ENCODE results near the gene TFAP2D. TPM values are rescaled to one million over a fixed set of nuclear protein-coding genes. Genes with fewer than 3 reads are reported as not detected.
A peak's percentile ranks its signal among the peaks of the same experiment; 100 is the strongest.

Gene TFAP2D
- polyA plus RNA-seq, 10 donors: not detected

- no peak for DNase-seq
Measured at GRCh38 chr6:50718566-50718965, 5.2 kb downstream of the TFAP2D start.

DNA sequence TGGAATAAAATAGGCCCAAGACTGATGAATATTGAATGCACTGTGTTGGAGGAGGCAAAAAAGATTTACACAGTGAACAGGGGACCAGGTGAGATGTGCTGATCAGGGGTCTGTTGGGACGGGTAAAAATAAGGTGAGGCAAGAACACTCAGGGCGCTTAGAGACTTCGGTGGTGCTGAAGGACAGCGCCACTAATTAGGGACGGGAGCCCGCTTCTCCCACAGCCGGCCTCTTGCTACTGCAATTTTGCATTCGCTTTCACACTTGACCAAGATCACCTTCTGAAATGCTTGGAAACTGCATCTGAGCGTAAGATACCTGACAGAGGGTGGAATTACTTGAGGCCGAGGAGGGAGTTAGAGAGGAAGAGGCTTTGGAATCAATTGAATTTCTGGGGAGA, 7.3 kb downstream of the TFAP2D start:
- peak in 2 of 3 donors; percentile 17 to 47 for DNase-seq

- no peak for DNase-seq
Measured at GRCh38 chr6:50721978-50722377, 8.7 kb downstream of the TFAP2D start.

DNA sequence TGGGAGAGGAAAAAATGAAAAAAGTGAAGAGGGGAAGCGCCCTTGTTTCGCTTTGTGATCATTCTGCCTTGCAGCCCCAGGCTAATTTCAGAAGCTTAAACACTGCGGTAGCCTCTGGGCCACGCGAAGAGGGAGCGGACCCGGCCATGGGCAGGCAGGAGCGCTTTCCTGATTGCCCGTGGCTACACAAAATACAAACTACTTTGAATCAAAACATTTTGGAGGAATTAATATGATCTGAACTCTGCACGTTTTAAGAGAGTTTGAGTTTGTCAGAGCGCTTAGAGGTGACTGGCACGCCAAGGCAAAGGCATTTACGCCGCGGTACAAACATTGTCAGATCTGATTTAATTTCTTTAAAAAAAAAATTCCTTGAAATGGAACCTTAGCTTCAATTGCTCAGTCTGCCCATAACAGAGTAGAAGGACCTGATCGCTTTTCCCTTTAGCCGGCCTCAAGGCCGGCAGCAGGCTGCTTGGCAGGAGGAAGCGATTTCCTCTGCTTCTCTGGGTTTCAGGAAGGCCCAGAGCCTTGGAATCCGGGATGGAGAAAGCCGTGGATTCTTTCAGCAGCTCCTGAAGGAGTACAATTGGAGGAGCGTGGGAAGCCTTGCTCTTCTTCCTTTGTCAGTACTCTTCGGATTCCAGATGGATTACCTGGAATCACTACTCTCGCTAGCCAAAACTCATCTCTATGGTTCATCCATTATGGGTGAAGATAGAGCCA, 9.7 kb downstream of the TFAP2D start:
- no peak for DNase-seq

- DNase-seq: no peak
Measured at GRCh38 chr6:50724381-50725124, 11.2 kb downstream of the TFAP2D start.

DNA sequence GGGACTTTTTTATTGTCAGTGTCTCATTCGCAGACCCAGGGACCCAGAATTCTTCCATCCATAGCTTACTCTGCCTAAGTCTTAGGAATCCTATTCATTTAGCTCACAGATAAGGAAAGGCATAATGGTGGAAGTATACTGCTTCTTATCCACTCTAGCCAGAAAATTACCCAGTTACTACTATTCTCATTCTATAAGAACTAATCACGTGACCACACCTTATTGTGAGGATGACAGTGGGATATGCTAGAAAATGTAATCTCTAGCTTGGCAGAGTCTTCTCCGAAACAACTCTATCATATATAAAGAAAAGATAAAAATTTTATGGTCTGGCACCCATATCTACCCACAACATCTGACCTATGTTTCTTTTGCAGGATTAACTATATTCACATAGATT, 21.2 kb downstream of the TFAP2D start:
- no peak for DNase-seq

- no peak for DNase-seq
Measured at GRCh38 chr6:50742161-50742560, 28.8 kb downstream of the TFAP2D start.

DNA sequence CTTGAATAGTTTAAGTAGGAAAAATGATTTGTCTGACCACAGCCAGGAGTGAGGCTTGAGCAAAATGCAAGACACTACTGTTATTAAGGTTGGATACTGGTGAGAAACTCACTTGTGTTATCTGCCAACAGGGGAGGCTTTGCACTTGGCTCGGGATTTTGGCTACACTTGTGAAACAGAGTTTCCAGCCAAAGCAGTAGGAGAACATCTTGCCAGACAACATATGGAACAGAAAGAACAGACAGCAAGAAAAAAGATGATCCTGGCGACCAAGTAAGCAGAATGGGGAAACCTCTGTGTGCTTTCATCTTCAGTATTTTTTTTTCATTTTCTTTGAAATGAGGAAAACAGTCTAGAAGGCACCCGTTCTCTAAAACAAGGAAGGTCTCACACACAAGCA, 31.6 kb downstream of the TFAP2D start:
- DNase-seq: peak in 1 of 3 donors; percentile 7

DNA sequence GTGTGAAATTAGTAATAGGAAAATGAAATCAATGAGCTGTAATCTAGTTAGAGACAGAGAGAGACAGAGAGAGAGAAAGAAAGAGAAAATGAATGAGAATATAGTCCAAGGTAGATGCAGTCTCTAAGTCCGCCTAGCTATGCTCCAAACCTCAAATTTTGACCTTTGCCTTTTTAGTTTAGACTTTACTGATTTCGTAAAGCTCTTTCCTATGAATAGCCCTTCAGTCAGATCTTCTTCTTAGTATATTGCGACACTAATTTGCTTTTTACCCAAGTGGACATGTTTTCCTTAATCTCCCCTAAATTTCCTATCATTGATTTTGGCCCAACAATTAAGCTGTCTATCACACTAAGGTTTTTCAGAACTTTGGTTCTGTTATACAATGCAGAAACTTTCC, 49.5 kb downstream of the TFAP2D start:
- no peak for DNase-seq

- DNase-seq: no peak
Measured at GRCh38 chr6:50778696-50779095, 65.4 kb downstream of the TFAP2D start.

DNA sequence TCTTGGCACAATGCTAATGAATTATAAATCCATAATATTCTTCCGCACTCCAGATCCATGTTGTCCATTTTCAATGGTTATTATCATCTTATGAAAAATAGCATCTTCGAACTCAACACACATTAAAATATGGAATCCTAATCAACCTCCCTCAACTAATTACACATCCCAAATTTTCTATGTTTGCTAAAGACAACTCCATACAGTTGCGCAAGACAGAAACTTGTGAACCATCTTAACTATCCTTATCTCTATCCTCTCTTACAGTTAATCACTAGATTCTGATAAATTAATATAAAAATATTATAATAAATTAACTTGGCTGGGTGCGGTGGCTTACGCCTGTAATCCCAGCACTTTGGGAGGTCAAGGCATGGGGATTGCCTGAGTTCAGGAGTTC, 67.1 kb downstream of the TFAP2D start:
- no peak for DNase-seq

DNA sequence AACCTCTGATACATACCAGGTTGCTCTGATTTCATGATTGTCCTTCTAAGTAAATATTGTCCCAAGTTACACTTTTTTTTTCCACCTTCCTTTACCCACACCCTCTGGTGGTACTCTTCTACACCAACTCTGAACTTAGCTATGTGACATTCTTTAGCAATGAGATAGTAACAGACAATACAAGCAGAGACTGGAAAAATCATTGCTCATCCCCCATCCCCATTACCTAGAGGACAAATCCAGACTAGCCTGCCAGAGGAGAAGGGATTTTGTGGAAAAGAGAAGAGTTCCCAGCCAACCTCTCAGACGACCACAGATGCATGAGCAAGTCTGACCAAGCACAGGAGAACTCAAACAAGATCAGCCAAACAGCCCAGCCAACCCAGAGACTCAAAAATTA, 72.6 kb downstream of the TFAP2D start:
- no peak for DNase-seq

DNA sequence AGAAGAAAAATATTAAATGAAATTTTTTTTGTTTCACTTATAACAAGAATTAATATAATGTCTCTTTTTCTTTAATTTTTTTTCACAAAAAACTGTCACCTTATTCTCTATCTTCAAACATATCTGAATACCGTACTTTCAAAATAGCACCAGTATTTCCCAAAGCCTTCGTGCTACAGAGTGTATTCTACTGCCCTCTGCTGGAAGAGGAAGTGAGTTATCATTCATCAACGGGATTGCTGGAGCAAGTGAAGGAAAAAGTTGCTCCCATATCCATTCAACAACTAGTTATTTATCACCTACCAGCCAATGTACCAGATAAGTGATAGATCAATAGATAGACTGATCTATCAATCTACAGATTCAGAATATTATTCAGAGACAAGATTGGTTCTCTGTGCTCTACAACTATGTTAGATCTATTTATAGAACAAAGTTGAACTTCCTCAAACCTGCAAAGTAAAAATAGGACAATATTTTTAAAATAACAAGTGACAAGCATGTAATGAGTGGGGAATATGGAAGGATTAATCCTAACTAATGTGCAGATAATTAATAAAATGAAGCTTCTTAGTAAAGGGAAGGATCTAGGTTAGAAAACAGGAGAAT, 78.7 kb downstream of the TFAP2D start:
- peak; percentile 22 to 48 (median 29) for DNase-seq

DNA sequence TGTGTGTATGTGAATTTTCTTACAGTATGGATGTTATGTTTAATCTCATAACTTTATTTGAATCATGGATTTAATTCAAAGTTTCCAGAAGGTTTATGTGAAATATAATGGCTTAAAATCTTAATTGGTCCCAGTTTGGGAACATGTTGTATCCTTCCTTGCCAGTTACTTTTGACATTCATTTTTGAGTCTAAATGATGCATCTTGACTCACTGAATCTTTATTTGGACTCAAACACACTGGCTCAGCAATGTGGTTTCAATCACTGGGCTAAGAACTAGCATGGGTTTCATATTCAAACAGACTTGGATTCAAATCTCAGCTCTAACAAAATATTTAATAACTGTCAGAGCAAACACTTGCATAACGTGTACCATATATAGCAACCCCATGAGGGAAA, 79.4 kb downstream of the TFAP2D start:
- no peak for DNase-seq

GRCh38 chr6:50795574-50795973, 82.2 kb downstream of the TFAP2D start:
- DNase-seq: no peak

DNA sequence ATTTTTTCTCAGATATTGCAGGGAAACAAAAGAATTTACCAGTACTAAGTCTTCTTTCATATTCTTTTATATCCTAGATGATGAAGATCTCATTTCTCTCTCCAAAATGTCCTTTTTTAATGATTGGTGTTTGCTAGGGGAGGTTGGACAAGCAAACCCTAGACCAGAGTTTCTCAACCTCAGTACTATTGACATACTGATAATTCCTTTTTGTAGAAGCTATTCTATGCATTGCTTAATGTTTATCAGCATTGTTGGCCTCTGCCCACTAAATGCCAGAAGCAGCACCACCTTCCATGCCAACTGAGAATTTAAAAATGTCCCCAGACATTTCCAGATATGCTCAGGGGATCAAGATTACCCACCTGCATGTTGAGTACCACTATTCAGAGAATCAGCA, 91.0 kb downstream of the TFAP2D start:
- no peak for DNase-seq

DNA sequence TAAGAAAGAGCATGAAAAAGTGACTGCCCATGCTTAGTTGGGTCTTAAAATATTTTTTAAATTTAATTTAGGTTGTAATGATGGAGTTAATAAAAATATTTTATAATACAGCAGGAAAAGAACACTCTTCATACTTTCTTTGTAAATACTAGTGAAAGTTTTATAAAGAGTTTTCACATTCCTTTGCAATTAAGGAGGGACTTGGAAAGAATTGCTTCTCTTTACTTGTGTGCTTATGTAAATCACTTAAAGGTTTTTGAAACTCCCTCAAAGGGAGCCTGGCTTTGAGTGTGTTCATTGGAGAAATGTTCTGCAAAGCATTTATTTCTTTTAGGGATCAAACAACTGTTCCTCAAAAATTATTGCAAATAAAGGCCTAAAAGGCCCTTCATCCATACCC, 93.7 kb downstream of the TFAP2D start:
- DNase-seq: no peak

DNA sequence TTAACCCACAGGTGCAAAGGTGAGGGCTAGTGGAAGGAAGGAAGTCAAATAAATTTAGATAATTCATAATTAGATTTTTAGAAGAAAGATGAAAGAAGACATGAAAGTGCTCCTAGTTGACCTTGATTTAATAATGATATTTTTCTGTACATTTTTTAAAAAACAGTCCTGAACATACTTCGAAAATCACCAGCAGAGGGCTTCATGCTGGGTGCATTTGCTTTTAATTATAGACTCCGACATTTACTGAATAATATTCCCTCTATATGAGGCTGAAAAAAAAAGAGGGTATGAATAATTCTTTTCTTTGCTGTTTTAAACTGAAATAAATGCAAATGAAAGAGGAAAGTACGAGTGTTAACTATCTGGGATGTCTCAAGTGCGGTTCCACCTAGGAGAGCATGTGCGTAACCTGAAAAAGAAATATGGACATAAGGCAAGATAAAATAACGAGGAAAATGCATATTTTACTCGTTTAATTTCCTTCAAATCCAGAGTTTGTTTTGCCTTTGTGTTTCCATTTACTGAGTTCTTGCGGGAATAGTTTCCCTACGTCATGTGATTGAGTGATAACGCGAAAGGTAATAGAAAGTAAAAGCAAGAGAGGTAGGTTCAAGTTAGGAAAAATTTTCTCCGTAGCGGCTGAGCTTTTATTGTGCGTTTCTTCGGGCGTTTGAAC, 102.2 kb downstream of the TFAP2D start:
- DNase-seq: peak in 1 of 3 donors; percentile 48

DNA sequence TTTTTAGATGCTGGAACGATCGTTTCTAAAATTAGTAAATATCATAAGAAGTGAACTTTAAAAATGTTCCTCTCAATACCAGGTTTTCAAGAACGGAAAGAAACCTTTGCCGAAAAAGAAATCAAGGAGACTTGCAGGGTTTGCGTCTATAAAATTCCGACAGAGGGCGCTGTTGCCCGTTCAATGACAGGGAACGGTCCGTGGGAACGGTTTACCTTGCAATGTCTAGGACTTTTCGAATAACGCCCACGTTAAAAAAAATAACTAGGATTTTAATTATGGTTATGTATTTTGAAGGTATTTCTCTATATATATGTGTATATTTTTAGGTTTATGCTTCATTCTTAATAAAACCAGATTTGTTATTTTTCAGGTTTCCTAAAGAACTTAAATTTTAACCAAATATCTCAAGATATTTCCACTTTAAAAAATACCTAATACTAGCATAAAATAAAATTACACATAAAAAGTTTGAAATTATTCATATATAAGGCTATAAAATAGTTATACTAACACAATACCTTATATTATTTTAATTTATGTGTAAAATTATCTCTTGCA, 102.9 kb downstream of the TFAP2D start:
- peak; percentile 64 to 84 (median 79) for DNase-seq

DNA sequence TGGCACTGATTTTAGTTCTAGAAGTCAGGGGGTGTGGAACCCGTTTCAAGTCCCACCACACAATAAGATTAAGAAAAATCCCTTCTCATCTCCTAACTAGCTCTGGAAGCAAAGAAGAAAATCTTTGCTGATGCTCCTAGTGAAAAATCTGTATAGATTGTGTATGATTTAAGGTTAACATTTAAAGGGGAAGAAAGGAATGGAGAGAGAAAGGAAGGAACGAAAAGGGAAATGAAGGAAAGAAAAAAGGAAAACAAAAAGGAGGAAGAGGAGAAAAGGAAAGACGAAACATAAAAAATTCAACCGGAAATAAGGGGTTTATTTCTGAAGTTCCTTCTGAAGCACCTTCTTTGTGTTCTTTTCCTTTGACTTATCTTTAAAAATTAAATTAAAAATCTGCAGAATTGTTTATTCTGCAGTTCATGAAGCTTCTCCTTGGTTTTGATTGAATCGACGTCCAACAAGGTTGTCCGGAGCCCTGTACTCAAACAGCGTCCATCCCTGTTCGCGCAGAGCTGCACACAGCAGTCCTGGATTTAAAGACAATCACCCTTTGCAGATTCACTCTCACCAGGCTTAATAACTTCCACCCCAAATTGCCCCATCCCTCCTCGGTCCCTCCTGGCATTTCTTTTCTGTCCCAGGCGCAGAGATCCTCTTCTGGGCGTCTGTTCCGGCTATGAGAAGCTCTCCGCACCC, 103.8 kb downstream of the TFAP2D start:
- peak in 1 of 3 donors; percentile 52 for DNase-seq

GRCh38 chr6:50817646-50817950, 104.3 kb downstream of the TFAP2D start:
- DNase-seq: no peak

GRCh38 chr6:50818020-50818419, 104.7 kb downstream of the TFAP2D start:
- DNase-seq: no peak

Data from muscle of back (tissue), 11 donors.